H9 (cell line): Measurements from ENCODE around the gene H19. TPM values are rescaled to one million over a fixed set of nuclear protein-coding genes. Genes with fewer than 3 reads are reported as not detected.

Experiments used
- DNase-seq: peaks from one replicate; pipeline ENCODE4 v3.0.0-alpha.2; 2017
- H2AFZ ChIP-seq: one replicate; pipeline ENCODE4 v1.6.1; 2013; ENCODE audit warnings: mild to moderate bottlenecking, low read length, control low read depth, moderate library complexity
- H2AK5ac ChIP-seq: 2 replicates; pipeline ENCODE4 v1.6.1; 2013; ENCODE audit warnings: low read length, control low read depth, mixed read lengths; ENCODE audit not compliant: insufficient read length
- H2BK120ac ChIP-seq: one replicate; pipeline ENCODE4 v1.6.1; 2013; ENCODE audit warnings: low read depth, mild to moderate bottlenecking, low read length, control low read depth, inconsistent platforms; ENCODE audit not compliant: poor library complexity, severe bottlenecking
- H2BK12ac ChIP-seq: 2 replicates; pipeline ENCODE4 v1.6.1; 2013; ENCODE audit warnings: low read length, control low read depth, mixed read lengths, low read depth; ENCODE audit not compliant: insufficient read length
- H2BK15ac ChIP-seq: 2 replicates; pipeline ENCODE4 v1.6.1; 2013; ENCODE audit warnings: low read depth, low read length, control low read depth
- H2BK20ac ChIP-seq: one replicate; pipeline ENCODE4 v1.6.1; 2013; ENCODE audit warnings: low read depth, mild to moderate bottlenecking, low read length, control low read depth, inconsistent platforms; ENCODE audit not compliant: poor library complexity, severe bottlenecking
- H2BK5ac ChIP-seq: 2 replicates; pipeline ENCODE4 v1.6.1; 2013; ENCODE audit warnings: low read length, control low read depth, mixed read lengths; ENCODE audit not compliant: insufficient read length
- H3K14ac ChIP-seq: 2 replicates; pipeline ENCODE4 v1.6.1; 2013; ENCODE audit warnings: low read length, control low read depth; ENCODE audit not compliant: insufficient read depth
- H3K18ac ChIP-seq: 2 replicates; pipeline ENCODE4 v1.6.1; 2013; ENCODE audit warnings: low read depth, mild to moderate bottlenecking, mixed read lengths, low read length, control low read depth; ENCODE audit not compliant: insufficient read length
- H3K23ac ChIP-seq: 2 replicates; pipeline ENCODE4 v1.6.1; 2013; ENCODE audit warnings: low read length, control low read depth, mixed read lengths, low read depth; ENCODE audit not compliant: insufficient read length
- H3K23me2 ChIP-seq: 2 replicates; pipeline ENCODE4 v1.6.1; 2013; ENCODE audit warnings: low read depth, mild to moderate bottlenecking, mixed read lengths, low read length, control low read depth; ENCODE audit not compliant: insufficient read length, poor library complexity, severe bottlenecking
- H3K27ac ChIP-seq: 2 replicates; pipeline ENCODE4 v1.5.1; 2013; ENCODE audit warnings: low read length, control low read depth, mixed read lengths, low read depth; ENCODE audit not compliant: insufficient read length
- H3K27me3 ChIP-seq: 2 replicates; pipeline ENCODE4 v1.6.1; 2013; ENCODE audit warnings: low read length, control low read depth, inconsistent platforms; ENCODE audit not compliant: insufficient read depth
- H3K4ac ChIP-seq: 2 replicates; pipeline ENCODE4 v1.6.1; 2013; ENCODE audit warnings: low read depth, mild to moderate bottlenecking, control low read depth, inconsistent platforms, low read length, moderate library complexity
- H3K4me1 ChIP-seq: 2 replicates; pipeline ENCODE4 v1.6.1; 2013; ENCODE audit warnings: low read length, control low read depth, inconsistent platforms; ENCODE audit not compliant: insufficient read depth
- H3K4me2 ChIP-seq: 2 replicates; pipeline ENCODE4 v1.6.1; 2013; ENCODE audit warnings: low read length, control low read depth, mixed read lengths; ENCODE audit not compliant: insufficient read length, insufficient read depth
- H3K56ac ChIP-seq: 2 replicates; pipeline ENCODE4 v1.6.1; 2013; ENCODE audit warnings: low read depth, mild to moderate bottlenecking, mixed read lengths, low read length, control low read depth; ENCODE audit not compliant: insufficient read length
- H3K79me1 ChIP-seq: 2 replicates; pipeline ENCODE4 v1.6.1; 2013; ENCODE audit warnings: low read depth, mild to moderate bottlenecking, moderate library complexity, low read length, control low read depth, inconsistent platforms; ENCODE audit not compliant: insufficient read depth, poor library complexity, severe bottlenecking
- H3K79me2 ChIP-seq: 2 replicates; pipeline ENCODE4 v1.6.1; 2013; ENCODE audit warnings: low read length, control low read depth, inconsistent platforms; ENCODE audit not compliant: insufficient read depth
- H3K9ac ChIP-seq: 2 replicates; pipeline ENCODE4 v1.6.1; 2013; ENCODE audit warnings: low read length, control low read depth, mixed read lengths; ENCODE audit not compliant: insufficient read length; ENCODE audit errors: extremely low read depth
- H3K9me3 ChIP-seq: one replicate; pipeline ENCODE4 v1.6.1; 2013; ENCODE audit warnings: low read depth, low read length, inconsistent platforms; ENCODE audit not compliant: control insufficient read depth
- H3T11ph ChIP-seq: one replicate; pipeline ENCODE4 v1.6.1; 2013; ENCODE audit warnings: mild to moderate bottlenecking, low read length, control low read depth, inconsistent platforms
- H4K20me1 ChIP-seq: one replicate; pipeline ENCODE4 v1.6.1; 2013; ENCODE audit not compliant: control insufficient read depth, insufficient read length, insufficient read depth
- H4K5ac ChIP-seq: 2 replicates; pipeline ENCODE4 v1.6.1; 2013; ENCODE audit warnings: low read depth, mild to moderate bottlenecking, mixed read lengths, low read length, control low read depth; ENCODE audit not compliant: insufficient read length
- H4K8ac ChIP-seq: replicated peaks from 2 replicates; pipeline ENCODE4 v1.6.1; 2013; ENCODE audit warnings: low read length, control low read depth, mixed read lengths, low read depth; ENCODE audit not compliant: insufficient read length
- H4K91ac ChIP-seq: 2 replicates; pipeline ENCODE4 v1.6.1; 2013; ENCODE audit warnings: low read depth, mild to moderate bottlenecking, moderate library complexity, mixed read lengths, low read length, control low read depth; ENCODE audit not compliant: insufficient read length
- H3K27ac Mint-ChIP-seq, 3 experiments: 2 replicates in 2 of 3; 3 replicates in 1 of 3; pipeline ENCODE4 v1.8.0; 2020 to 2021; ENCODE audit warnings: mixed read lengths in 3 of 3, mild to moderate bottlenecking in 1 of 3, moderate library complexity in 1 of 3
- H3K27me3 Mint-ChIP-seq: 2 replicates; pipeline ENCODE4 v1.8.0; 2021; ENCODE audit warnings: low read depth, mild to moderate bottlenecking, moderate library complexity, mixed read lengths
- H3K36me3 Mint-ChIP-seq, 3 experiments: 2 replicates in 2 of 3; 3 replicates in 1 of 3; pipeline ENCODE4 v1.8.0; 2020 to 2021; ENCODE audit warnings: low read depth in 3 of 3, mixed read lengths in 3 of 3; ENCODE audit not compliant: insufficient read depth in 1 of 3
- H3K4me1 Mint-ChIP-seq, 2 experiments: 2 replicates each; pipeline ENCODE4 v1.8.0; 2020; ENCODE audit warnings: mixed read lengths in 2 of 2
- H3K4me3 Mint-ChIP-seq, 2 experiments: 2 replicates in 1 of 2; 3 replicates in 1 of 2; pipeline ENCODE4 v1.8.0; 2020 to 2021; ENCODE audit warnings: mild to moderate bottlenecking in 2 of 2, mixed read lengths in 2 of 2, moderate library complexity in 1 of 2
- H3K9me3 Mint-ChIP-seq, 2 experiments: 2 replicates in 1 of 2; 3 replicates in 1 of 2; pipeline ENCODE4 v1.8.0; 2020; ENCODE audit warnings: mild to moderate bottlenecking in 2 of 2, mixed read lengths in 2 of 2, moderate library complexity in 1 of 2
- WGBS: extraction: QIAGEN DNeasy Blood & Tissue Kit; methylation state at CpG from one replicate; pipeline ENCODE4 v1.1.7; 2013; ENCODE audit warnings: missing lambda C conversion rate, low lambda C conversion rate, mixed read lengths; ENCODE audit not compliant: insufficient read length; ENCODE audit errors: extremely low coverage; 5-methylcytosine and 5-hydroxymethylcytosine counted together
- total RNA-seq: library from RNA; stranded (reverse); gene quantifications from 2 replicates; pipeline ENCODE4 v1.2.1, GENCODE V29; 2021
- TF ChIP-seq, protein P1 (sequence below): fragments of 200-600 bp; sonication (generic); conservative IDR thresholded peaks from 3 replicates; pipeline ENCODE4 v1.8.0; 2021; ENCODE audit warnings: antibody characterized with exemption, mild to moderate bottlenecking

H19 gene
- total RNA-seq, 1 experiment from 2014 or later = 10.7 TPM

DNA sequence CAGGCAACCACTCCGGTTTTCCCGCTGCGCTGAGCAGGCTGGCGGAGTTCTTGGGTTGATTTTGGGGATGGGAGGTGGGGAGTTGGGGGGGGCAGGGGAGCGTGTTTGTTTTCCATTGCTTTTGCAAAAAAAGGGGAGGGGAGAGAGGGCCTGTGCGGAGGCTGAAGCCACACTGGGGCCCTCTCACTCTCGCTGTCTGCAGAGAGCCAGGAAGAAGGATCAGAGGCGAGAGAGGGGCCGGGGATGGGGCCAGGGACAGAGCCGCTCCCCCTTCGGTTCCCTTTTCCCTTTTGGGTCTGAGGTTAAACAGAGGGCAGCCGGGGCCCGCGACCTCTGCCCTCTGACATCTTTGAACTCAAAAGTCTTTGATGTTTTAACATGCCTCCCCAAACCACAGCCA, 17.4 kb upstream of the H19 start:
- H3K36me3 Mint-ChIP-seq = no peaks in the 10 kb centered on the region
- H2BK20ac ChIP-seq = no peak overlapping the region

More for the DNA sequence above, 17.4 kb upstream of the H19 start:
- Mint-ChIP-seq H3K4me1 (no peaks in the 10 kb centered on the region), H3K27me3 (no peaks in the 10 kb centered on the region), H3K9me3 (no peaks in the 10 kb centered on the region), H3K4me3 (no peak overlapping the region), H3K27ac (no peak overlapping the region)
- Histone ChIP-seq H3K79me2 (no peaks in the 10 kb centered on the region), H2AFZ (no peak overlapping the region), H2BK120ac (no peak overlapping the region), H3K56ac (no peak overlapping the region), H3K4me2 (no peak overlapping the region), H3K27me3 (no peaks in the 10 kb centered on the region), H3K9ac (no peak overlapping the region), H3K14ac (no peak overlapping the region), H2BK5ac (no peak overlapping the region), H3K79me1 (no peaks in the 10 kb centered on the region), H3T11ph (no peak overlapping the region), H3K27ac (no peak overlapping the region), H3K23ac (no peak overlapping the region), H3K4me1 (no peaks in the 10 kb centered on the region), H3K18ac (no peak overlapping the region), H4K5ac (no peak overlapping the region), H3K23me2 (no peaks in the 10 kb centered on the region), H4K8ac (no peak overlapping the region), H4K20me1 (no peaks in the 10 kb centered on the region), H2BK12ac (no peak overlapping the region), H2BK15ac (no peak overlapping the region), H3K9me3 (no peaks in the 10 kb centered on the region), H4K91ac (no peak overlapping the region), H3K4ac (no peak overlapping the region), H2AK5ac (no peak overlapping the region)
- DNase-seq = no peak
- TF ChIP-seq, protein P1, sequence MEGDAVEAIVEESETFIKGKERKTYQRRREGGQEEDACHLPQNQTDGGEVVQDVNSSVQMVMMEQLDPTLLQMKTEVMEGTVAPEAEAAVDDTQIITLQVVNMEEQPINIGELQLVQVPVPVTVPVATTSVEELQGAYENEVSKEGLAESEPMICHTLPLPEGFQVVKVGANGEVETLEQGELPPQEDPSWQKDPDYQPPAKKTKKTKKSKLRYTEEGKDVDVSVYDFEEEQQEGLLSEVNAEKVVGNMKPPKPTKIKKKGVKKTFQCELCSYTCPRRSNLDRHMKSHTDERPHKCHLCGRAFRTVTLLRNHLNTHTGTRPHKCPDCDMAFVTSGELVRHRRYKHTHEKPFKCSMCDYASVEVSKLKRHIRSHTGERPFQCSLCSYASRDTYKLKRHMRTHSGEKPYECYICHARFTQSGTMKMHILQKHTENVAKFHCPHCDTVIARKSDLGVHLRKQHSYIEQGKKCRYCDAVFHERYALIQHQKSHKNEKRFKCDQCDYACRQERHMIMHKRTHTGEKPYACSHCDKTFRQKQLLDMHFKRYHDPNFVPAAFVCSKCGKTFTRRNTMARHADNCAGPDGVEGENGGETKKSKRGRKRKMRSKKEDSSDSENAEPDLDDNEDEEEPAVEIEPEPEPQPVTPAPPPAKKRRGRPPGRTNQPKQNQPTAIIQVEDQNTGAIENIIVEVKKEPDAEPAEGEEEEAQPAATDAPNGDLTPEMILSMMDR = no peak
- WGBS = no CpG with 5 or more reads among the region's 14 CpGs
